DND-41 (cell line): ENCODE measurements around the gene NPSR1.
"Not testable (repeated sequence)": the region's sequence is repeated elsewhere in the genome, so short reads cannot be mapped to it uniquely, and the experiment has no call there.

ENCODE experiments used
- EZH2 ChIP-seq: IDR thresholded peaks from 3 replicates; pipeline ENCODE4 v1.6.1; 2012; ENCODE audit warnings: borderline replicate concordance, low read depth, mild to moderate bottlenecking, moderate library complexity, low read length, inconsistent platforms; ENCODE audit not compliant: severe bottlenecking
- TF ChIP-seq, protein P1 (sequence below): IDR thresholded peaks from 2 replicates; pipeline ENCODE4 v1.5.1; 2012; ENCODE audit warnings: borderline replicate concordance, low read length, moderate library complexity, mild to moderate bottlenecking; ENCODE audit not compliant: poor library complexity, severe bottlenecking; ENCODE audit errors: extremely low read depth

DNA sequence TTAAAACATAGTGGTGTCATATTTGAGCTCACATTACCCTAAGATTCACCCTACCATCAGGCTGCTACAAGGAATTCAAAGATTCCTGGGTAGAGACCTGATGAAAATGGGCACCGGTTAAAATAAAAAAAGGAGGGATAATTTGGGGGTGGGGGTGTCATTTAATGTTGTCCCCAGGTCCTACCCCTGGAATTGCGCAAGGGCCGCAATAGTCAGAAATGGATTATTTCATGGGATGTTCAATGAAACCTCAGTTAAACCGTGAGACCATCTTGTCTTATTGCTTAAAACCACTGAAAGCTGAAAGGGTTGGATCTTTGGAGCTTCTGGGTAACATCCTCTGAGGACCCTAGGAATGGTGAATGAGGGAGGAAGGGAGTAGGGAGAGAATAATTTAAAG lies 216.3 kb downstream of the NPSR1 start:
- TF ChIP-seq, protein P1, sequence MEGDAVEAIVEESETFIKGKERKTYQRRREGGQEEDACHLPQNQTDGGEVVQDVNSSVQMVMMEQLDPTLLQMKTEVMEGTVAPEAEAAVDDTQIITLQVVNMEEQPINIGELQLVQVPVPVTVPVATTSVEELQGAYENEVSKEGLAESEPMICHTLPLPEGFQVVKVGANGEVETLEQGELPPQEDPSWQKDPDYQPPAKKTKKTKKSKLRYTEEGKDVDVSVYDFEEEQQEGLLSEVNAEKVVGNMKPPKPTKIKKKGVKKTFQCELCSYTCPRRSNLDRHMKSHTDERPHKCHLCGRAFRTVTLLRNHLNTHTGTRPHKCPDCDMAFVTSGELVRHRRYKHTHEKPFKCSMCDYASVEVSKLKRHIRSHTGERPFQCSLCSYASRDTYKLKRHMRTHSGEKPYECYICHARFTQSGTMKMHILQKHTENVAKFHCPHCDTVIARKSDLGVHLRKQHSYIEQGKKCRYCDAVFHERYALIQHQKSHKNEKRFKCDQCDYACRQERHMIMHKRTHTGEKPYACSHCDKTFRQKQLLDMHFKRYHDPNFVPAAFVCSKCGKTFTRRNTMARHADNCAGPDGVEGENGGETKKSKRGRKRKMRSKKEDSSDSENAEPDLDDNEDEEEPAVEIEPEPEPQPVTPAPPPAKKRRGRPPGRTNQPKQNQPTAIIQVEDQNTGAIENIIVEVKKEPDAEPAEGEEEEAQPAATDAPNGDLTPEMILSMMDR = not testable (repeated sequence)
- TF ChIP-seq EZH2 = not testable (repeated sequence)
